Cardiac muscle cell (in vitro differentiated cells and primary cell): ENCODE measurements around the gene NAIF1. TPM values are rescaled to one million over a fixed set of nuclear protein-coding genes. Genes with fewer than 3 reads are reported as not detected.

ENCODE experiments used
- DNase-seq, 2 donors: peaks; one replicate each; pipeline versions ENCODE4 v3.0.0 to v3.0.0-alpha.2; 2010 to 2017; ENCODE audit warnings: low read depth in 1 of 2, low spot score in 1 of 2
- H3K27ac ChIP-seq: fragments of 200-600 bp; sonication (generic); 2 replicates; pipeline ENCODE4 v1.5.1; 2016
- H3K27me3 ChIP-seq: fragments of 200-600 bp; sonication (generic); 2 replicates; pipeline ENCODE4 v1.6.0; 2016; ENCODE audit warnings: control low read depth
- H3K36me3 ChIP-seq: fragments of 200-600 bp; sonication (generic); 2 replicates; pipeline ENCODE4 v1.5.1; 2016; ENCODE audit warnings: control low read depth
- H3K4me1 ChIP-seq: fragments of 200-600 bp; sonication (generic); 2 replicates; pipeline ENCODE4 v1.8.1; 2017; ENCODE audit warnings: low read depth, mild to moderate bottlenecking, mixed run types
- H3K4me3 ChIP-seq: fragments of 200-600 bp; sonication (generic); 2 replicates; pipeline ENCODE4 v1.5.1; 2016; ENCODE audit warnings: mild to moderate bottlenecking
- H3K9me3 ChIP-seq: fragments of 200-600 bp; sonication (generic); 2 replicates; pipeline ENCODE4 v1.5.1; 2017; ENCODE audit warnings: low read depth, mild to moderate bottlenecking, control low read depth
- polyA plus RNA-seq: library from polyadenylated mRNA; unstranded; fragments of >200 nt; fragmentation: Nextera tagmentation; extraction: Ambion mirVana; gene quantifications from 2 replicates; pipeline ENCODE4 v1.2.1, GENCODE V29; 2016
- total RNA-seq: library from RNA; depleted of rRNA; stranded (reverse); fragments of >200 nt; gene quantifications from 2 replicates; pipeline ENCODE4 v1.2.3, GENCODE V29; 2016
- TF ChIP-seq, protein P1 (sequence below): IDR thresholded peaks from 2 replicates; pipeline ENCODE4 v1.5.1; 2012; ENCODE audit warnings: low read depth, mild to moderate bottlenecking, low read length

Gene NAIF1, protein sequence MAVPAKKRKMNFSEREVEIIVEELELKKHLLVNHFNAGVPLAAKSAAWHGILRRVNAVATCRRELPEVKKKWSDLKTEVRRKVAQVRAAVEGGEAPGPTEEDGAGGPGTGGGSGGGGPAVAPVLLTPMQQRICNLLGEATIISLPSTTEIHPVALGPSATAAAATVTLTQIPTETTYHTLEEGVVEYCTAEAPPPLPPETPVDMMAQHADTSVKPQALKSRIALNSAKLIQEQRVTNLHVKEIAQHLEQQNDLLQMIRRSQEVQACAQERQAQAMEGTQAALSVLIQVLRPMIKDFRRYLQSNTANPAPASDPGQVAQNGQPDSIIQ
- total RNA-seq = 9.4 and 15.2 TPM in 2 replicates
- polyA plus RNA-seq = 6.9 and 10.9 TPM in 2 replicates

DNA sequence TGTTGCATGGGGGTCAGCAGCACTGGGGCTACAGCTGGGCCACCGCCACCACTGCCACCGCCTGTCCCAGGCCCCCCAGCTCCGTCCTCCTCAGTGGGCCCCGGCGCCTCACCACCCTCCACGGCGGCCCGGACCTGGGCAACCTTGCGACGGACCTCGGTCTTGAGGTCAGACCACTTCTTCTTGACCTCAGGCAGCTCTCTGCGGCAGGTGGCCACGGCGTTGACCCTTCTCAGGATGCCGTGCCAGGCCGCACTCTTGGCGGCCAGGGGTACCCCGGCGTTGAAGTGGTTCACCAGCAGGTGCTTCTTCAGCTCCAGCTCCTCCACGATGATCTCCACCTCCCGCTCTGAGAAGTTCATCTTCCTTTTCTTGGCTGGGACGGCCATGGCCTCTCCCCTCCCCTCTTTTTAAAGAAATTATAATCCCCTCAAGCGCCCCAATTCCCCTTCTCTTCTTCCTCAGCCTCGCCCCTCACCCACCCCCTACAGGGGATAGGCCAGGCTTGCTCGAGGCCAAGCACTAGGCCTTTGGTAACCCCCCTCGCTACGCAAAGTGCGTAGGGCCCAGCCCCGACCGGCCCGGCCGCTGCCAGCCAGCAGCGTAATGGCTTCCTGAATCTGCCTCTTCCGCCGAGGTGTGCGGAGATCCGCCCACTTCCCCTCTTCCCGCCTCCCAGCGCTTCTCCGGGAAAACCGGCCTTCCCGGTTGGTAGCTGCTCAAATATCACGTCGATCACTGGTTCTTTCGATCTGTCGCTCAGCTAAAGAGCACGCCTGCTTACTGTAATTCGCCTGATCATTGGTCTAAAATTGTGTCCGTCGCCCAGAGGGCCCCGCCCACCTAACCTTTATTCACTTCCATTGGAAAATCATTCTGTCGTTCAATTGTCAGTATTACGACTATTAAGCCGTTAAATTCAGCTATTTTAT, at the start of gene NAIF1:
TSS of gene NAIF1 (minus strand) at position 608 of the 932 bp plus-strand sequence. CDS start at position 389, 219 bp downstream.
- Histone ChIP-seq H3K9me3 (no peaks in the 10 kb centered on the region), H3K27ac (peak within 1 kb of the TSS; percentile 98), H3K36me3 (no peaks in the 10 kb centered on the region), H3K4me3 (peak within 1 kb of the TSS; percentile 96), H3K27me3 (no peaks in the 10 kb centered on the region), H3K4me1 (peaks cover 18% of the 10 kb centered on the region)
- DNase-seq = peak; percentile 99 to 100
- TF ChIP-seq, protein P1, sequence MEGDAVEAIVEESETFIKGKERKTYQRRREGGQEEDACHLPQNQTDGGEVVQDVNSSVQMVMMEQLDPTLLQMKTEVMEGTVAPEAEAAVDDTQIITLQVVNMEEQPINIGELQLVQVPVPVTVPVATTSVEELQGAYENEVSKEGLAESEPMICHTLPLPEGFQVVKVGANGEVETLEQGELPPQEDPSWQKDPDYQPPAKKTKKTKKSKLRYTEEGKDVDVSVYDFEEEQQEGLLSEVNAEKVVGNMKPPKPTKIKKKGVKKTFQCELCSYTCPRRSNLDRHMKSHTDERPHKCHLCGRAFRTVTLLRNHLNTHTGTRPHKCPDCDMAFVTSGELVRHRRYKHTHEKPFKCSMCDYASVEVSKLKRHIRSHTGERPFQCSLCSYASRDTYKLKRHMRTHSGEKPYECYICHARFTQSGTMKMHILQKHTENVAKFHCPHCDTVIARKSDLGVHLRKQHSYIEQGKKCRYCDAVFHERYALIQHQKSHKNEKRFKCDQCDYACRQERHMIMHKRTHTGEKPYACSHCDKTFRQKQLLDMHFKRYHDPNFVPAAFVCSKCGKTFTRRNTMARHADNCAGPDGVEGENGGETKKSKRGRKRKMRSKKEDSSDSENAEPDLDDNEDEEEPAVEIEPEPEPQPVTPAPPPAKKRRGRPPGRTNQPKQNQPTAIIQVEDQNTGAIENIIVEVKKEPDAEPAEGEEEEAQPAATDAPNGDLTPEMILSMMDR = no peak

DNA sequence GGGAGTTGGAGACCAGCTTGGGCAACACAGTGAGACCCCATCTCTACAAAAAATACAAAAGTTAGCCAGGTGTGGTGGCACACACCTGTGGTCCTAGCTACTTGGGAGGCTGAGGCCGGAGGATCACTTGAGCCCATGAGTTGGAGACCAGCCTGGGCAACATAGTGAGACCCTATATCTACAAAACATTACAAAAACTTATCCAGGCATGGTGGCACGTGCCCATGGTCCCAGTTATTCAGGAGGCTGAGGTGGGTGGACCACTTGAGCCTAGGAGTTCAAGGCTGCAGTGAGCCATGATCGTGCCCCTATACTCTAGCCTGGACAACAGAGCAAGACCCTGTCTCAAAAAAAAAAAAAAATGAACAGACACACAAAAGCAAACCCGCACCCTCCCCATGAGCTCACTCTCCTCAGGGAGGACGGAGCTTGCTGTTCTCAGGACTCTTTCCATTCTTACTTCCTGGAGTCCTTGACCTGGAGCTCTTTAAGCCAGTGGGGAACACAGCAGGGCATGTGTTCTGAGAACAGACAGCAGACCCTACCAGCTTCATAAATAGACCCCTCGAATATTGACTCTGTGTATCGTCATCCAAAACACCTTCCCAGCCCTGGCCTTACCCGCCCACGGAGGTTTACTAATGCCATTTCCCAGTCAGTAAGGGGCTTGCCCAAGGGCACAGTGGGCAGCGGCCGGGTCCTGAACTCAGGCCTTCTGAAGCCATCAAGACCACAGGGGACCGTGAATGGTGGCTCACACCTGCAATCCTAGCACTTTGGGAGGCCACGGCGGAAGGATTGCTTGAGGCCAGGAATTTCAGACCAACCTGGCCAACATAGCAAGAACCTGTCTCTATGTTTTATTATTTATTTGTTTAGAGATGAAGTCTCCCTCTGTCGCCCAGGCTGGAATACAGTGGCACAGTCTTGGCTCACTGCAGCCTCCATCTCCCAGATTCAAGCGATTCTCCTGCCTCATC, 49.3 kb upstream of the NAIF1 start:
- no peak for DNase-seq
- Histone ChIP-seq H3K36me3 (no peaks in the 10 kb centered on the region), H3K4me3 (no peak overlapping the region), H3K9me3 (no peaks in the 10 kb centered on the region), H3K27ac (no peak overlapping the region), H3K27me3 (no peaks in the 10 kb centered on the region), H3K4me1 (no peaks in the 10 kb centered on the region)
- TF ChIP-seq, protein P1 = no peak

DNA sequence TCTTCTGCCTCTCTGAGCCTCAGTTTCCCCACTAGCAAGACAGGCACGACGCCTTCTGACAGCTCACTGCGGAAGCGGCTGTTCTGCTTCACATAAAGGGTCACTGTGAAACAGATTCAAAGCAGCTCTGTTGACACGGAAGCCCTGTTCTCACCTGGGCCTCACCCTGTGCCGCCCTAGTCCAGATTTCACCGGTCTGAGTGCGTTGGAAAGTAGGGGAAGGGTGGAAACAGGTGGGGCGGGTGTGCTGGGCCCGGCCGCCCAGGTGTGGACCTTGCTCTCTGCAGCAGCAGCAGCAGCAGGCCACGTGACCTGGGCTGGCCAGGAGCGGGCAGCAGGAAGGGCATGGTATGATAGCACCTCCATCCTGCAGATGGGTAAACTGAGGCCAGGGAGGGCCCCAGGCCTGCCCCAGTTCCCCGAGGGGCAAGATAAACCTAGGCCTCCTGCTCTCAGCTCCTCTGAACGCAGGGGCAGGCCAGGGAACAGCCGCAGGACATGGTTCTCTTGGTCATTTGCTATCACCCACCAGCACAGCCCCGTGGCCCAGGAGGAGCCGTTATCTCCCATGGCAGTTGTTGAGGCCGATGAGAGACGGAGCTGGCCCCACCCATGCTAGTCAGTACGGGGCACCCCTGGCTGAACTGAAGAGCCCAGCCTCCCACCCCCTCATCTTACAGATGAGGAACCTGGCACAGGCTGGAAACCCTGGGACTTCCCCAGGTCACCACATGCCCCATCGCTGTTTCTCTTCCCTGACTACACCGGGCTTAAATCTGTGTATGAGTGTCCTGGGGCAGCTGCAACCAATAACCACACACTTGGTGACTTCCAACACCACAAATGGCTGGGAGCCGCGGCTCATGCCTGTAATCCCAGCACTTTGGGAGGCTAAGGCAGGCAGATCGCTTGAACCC, 48.3 kb upstream of the NAIF1 start:
- DNase-seq = no peak
- Histone ChIP-seq H3K27ac (no peak overlapping the region), H3K27me3 (no peaks in the 10 kb centered on the region), H3K4me1 (peaks cover 4% of the 10 kb centered on the region), H3K9me3 (no peaks in the 10 kb centered on the region), H3K4me3 (no peak overlapping the region), H3K36me3 (no peaks in the 10 kb centered on the region)
- TF ChIP-seq, protein P1 = no peak

DNA sequence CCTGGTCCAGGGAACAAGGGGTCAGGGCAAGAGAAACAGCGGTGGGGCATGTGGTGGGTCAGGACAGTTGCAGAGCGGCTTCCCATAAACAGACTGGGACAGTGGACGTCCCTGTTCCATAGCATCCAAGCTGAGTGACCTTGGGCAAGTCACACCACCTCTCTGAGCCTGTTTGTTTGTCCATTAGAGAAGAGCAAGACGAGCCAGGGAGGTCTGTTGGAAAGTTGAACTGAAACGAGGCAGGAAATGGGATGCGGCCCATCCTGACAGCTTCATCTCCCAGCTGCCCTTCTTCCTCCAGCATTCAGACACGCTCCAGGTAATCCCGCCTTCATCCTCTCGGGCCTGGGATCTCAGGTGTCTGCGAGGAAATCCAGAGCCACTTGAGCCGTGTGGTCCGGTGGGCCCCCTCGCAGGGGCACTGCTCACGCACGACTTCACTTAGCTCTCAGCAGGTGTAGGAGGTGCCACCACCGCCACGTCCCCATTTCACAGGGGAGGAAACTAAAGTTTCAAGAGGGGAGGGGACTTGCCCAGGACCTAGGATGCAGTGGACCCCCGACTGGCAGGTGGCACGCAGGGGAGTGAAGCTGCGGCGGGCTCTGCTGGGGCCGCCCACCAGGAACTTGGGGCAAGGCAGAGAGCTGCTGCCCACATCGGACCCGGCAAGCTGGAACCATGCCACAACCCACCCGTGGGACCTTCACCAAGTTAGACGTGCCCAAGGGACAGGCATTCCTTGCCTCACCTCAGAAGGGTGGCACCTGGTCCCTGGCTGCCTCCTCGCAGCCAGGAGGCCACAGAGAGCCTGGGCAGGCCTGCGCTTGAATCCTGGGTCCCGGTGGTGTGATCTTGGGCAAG, 47.4 kb upstream of the NAIF1 start:
- DNase-seq = no peak
- no peaks in the 10 kb centered on the region for H3K36me3 ChIP-seq

More for the DNA sequence above, 47.4 kb upstream of the NAIF1 start:
- TF ChIP-seq, protein P1 = no peak
- Histone ChIP-seq H3K27me3 (no peaks in the 10 kb centered on the region), H3K27ac (no peak overlapping the region), H3K4me3 (no peak overlapping the region), H3K9me3 (no peaks in the 10 kb centered on the region), H3K4me1 (peaks cover 9% of the 10 kb centered on the region)
